ENCODE results near the gene TMEM125.

- no peak for TF ChIP-seq CTCF (IDR thresholded peaks at IDR 0.05)
- no peak for TF ChIP-seq POLR2A (IDR thresholded peaks at IDR 0.05)
These were observed 26.5 kb upstream of the TMEM125 start for GRCh38 chr1:43243299-43243698.

Data from esophagus squamous epithelium (tissue), 4 donors.